Measurements from ENCODE around the gene CTNND2. TPM values are rescaled to one million over a fixed set of nuclear protein-coding genes. Genes with fewer than 3 reads are reported as not detected.

CTNND2 gene
- total and polyA plus RNA-seq, 10 of the 15 experiments (the other 5 are each of a cell fraction or from before 2014, with no cell fraction given): 0.02 to 0.16 (median 0.04) TPM; not detected in 7

GRCh38 chr5:11611011-11611410 lies 293.2 kb downstream of the CTNND2 start:
- ChIA-PET SMC1A (ENCODE audit: uncharacterized antibody, unreplicated experiment) (no interaction called here), CTCF (no interaction called here), RAD21 (ENCODE audit: unreplicated experiment) (no interaction called here), POLR2A (no interaction called here)
- intact Hi-C loops (cut with micrococcal nuclease; ENCODE audit: unreplicated experiment): no loop called here
- TF ChIP-seq PBX3 (IDR thresholded peaks at IDR 0.05; ENCODE audit: insufficient replicate concordance, low read depth, low read length) (no peak), TCF7 (IDR thresholded peaks at IDR 0.05; ENCODE audit: borderline replicate concordance) (no peak), IKZF1 (conservative IDR thresholded peaks at IDR 0.05) (no peak), TCF3 (IDR thresholded peaks at IDR 0.05; ENCODE audit: borderline replicate concordance, insufficient read depth, low read depth, low read length) (no peak), IRF4 (IDR thresholded peaks at IDR 0.05; ENCODE audit: low read depth, low read length) (no peak), SIN3A (IDR thresholded peaks at IDR 0.05; ENCODE audit: low read depth, low read length) (no peak), BCL3 (IDR thresholded peaks at IDR 0.05; ENCODE audit: borderline replicate concordance, insufficient read depth, low read depth, low read length, poor library complexity, severe bottlenecking) (no peak), SMAD5 (IDR thresholded peaks at IDR 0.05; ENCODE audit: low read depth) (no peak)
- H3K79me2 ChIP-seq (ENCODE audit: control insufficient read depth, insufficient read depth, low read length): no peaks in the 10 kb centered on the region
- DNase-seq (ENCODE audit: low read depth, low spot score): no peak
- in situ Hi-C loops (cut with MboI): no loop called here
- FAIRE-seq: no peak
- no peak overlapping the region for H3K4me2 ChIP-seq (ENCODE audit: control insufficient read depth, insufficient read depth)
- WGBS (ENCODE audit: insufficient coverage, insufficient replicate concordance, low lambda C conversion rate, missing lambda C conversion rate): 67% methylated on average over 3 of the region's 3 CpGs
- no peak overlapping the region for H3K27ac ChIP-seq (ENCODE audit: control insufficient read depth, insufficient read depth)
- no peaks in the 10 kb centered on the region for H3K4me1 ChIP-seq (ENCODE audit: control insufficient read depth, insufficient read depth, low read length)
- no peaks in the 10 kb centered on the region for H3K36me3 ChIP-seq (ENCODE audit: control insufficient read depth in 2 of 2, insufficient read depth in 2 of 2, low read length in 1 of 2)
- ATAC-seq: no peak
- BruUV-seq (replicated peaks): no TSS peak
- no peaks in the 10 kb centered on the region for H3K27me3 ChIP-seq (replicated peaks in 1 of 2; ENCODE audit: control insufficient read depth in 2 of 2, insufficient read depth in 2 of 2, low read length in 1 of 2)
- H3K9ac ChIP-seq (ENCODE audit: control insufficient read depth, insufficient read depth, low read length): no peak overlapping the region
- no peaks in the 10 kb centered on the region for H4K20me1 ChIP-seq (ENCODE audit: control insufficient read depth, insufficient read depth)
- H3K9me3 ChIP-seq (replicated peaks; ENCODE audit: control insufficient read depth, insufficient read depth, low read length): no peaks in the 10 kb centered on the region
- H3K4me3 ChIP-seq: no peak overlapping the region
- H2AFZ ChIP-seq (ENCODE audit: control insufficient read depth, low read depth, low read length): no peak overlapping the region

All from GM12878 (cell line).